HEK293 (cell line): ENCODE data around the gene DHCR7.

ENCODE experiments used
- ZBTB20 ChIP-seq: fragments of 450-650 bp; formaldehyde crosslinking; IDR thresholded peaks from 2 replicates; pipeline ENCODE4 v1.5.1; 2016; ENCODE audit warnings: missing biosample characterization, missing genetic modification characterization
- ZNF155 ChIP-seq: fragments of 450-650 bp; formaldehyde crosslinking; IDR thresholded peaks from 2 replicates; pipeline ENCODE4 v1.5.1; 2016; ENCODE audit warnings: missing biosample characterization, missing genetic modification characterization
- ZNF768 ChIP-seq: fragments of 450-650 bp; formaldehyde crosslinking; IDR thresholded peaks from 2 replicates; pipeline ENCODE4 v1.5.1; 2018; ENCODE audit warnings: missing biosample characterization, mild to moderate bottlenecking, missing genetic modification characterization

- TF ChIP-seq ZBTB20 = no peak
- no peak for TF ChIP-seq ZNF768
- no peak for TF ChIP-seq ZNF155 (tag by site-specific recombination)
Observed at GRCh38 chr11:71491531-71491930, 43.3 kb upstream of the DHCR7 start.
